Measurements from ENCODE around the gene DNALI1.

GRCh38 chr1:37519613-37520012, 37.1 kb upstream of the DNALI1 start:
- no peak for TF ChIP-seq CTCF (IDR thresholded peaks at IDR 0.05; ENCODE audit: low read depth, low read length)
- no peak for TF ChIP-seq EZH2phosphoT487 (IDR thresholded peaks at IDR 0.05; ENCODE audit: low read depth)
